K562 (cell line): Measurements from ENCODE around the gene FAM174C. TPM values are rescaled to one million over a fixed set of nuclear protein-coding genes. Genes with fewer than 3 reads are reported as not detected.

ENCODE experiments used
- ATAC-seq: fragments of 200-7000 bp; cut with Tn5 transposase; 3 replicates; pipeline ENCODE4 v1.9.1; 2020; ENCODE audit warnings: moderate library complexity
- BruUV-seq: library from RNA; stranded (reverse); fragments of 400-500 nt; replicated peaks from 2 replicates; lab custom pipeline; 2021; lab: Mats Ljungman, UMichigan
- CTCF ChIA-PET: fragments of 300-600 bp; formaldehyde crosslinking; extraction: SDS; loops from one replicate; lab custom pipeline; 2021; ENCODE audit warnings: low intra/inter-chr PET ratio; lab: Yijun Ruan, JAX
- POLR2A ChIA-PET: fragments of 300-600, 350-650 bp; sonication (Branson Sonifier 250); formaldehyde crosslinking; extraction: SDS; loops from one replicate; lab custom pipeline; 2021; ENCODE audit warnings: antibody characterized with exemption, inconsistent platforms; lab: Yijun Ruan, JAX
- DNase-seq, 4 experiments: peaks; one replicate each; pipeline versions ENCODE4 v3.0.0 to v3.0.0-alpha.2; 2011 to 2018; ENCODE audit warnings: low spot score in 3 of 4, mixed read lengths in 3 of 4; ENCODE audit errors: extremely low read depth in 1 of 4
- FAIRE-seq: peaks from 2 replicates; lab custom pipeline; 2011; peaks lifted over from hg19 to GRCh38; lab: Jason Lieb, UNC
- H2AFZ ChIP-seq: 2 replicates; pipeline ENCODE4 v1.6.0; 2011; ENCODE audit warnings: low read depth, low read length, control low read depth, inconsistent platforms
- H3K27ac ChIP-seq: fragments of 200-600 bp; 3 replicates; pipeline ENCODE4 v1.8.0; 2011; ENCODE audit warnings: low read depth, mild to moderate bottlenecking, control low read depth, inconsistent platforms, low read length, moderate library complexity, mixed read lengths; ENCODE audit errors: extremely low read depth
- H3K27me3 ChIP-seq, 2 experiments: fragments of 300-600 bp in 1 of 2; 2 replicates in 1 of 2; 3 replicates in 1 of 2; pipeline versions ENCODE4 v1.6.0 to v1.8.0; 2011; ENCODE audit warnings: inconsistent platforms in 2 of 2, low read length in 2 of 2, mild to moderate bottlenecking in 1 of 2, mixed read lengths in 1 of 2, moderate library complexity in 1 of 2; ENCODE audit not compliant: control insufficient read depth in 2 of 2, insufficient read depth in 2 of 2
- H3K36me3 ChIP-seq: fragments of 300-600 bp; 3 replicates; pipeline ENCODE4 v1.8.0; 2011; ENCODE audit warnings: mild to moderate bottlenecking, low read length, inconsistent platforms; ENCODE audit not compliant: control insufficient read depth, insufficient read depth
- H3K4me1 ChIP-seq, 2 experiments: fragments of 200-600 bp in 1 of 2; replicated peaks in 1 of 2; 2 replicates in 1 of 2; 3 replicates in 1 of 2; pipeline versions ENCODE4 v1.5.1 to v1.8.0; 2011; ENCODE audit warnings: inconsistent platforms in 2 of 2, low read length in 2 of 2, mild to moderate bottlenecking in 1 of 2, mixed read lengths in 1 of 2, moderate library complexity in 1 of 2; ENCODE audit not compliant: control insufficient read depth in 2 of 2, insufficient read depth in 2 of 2
- H3K4me2 ChIP-seq: 2 replicates; pipeline ENCODE4 v1.6.1; 2011; ENCODE audit warnings: low read length, control low read depth, inconsistent platforms, mixed read lengths; ENCODE audit not compliant: insufficient read depth
- H3K4me3 ChIP-seq: fragments of 200-600 bp; sonication (generic), shearing (Covaris generic); 2 replicates; pipeline ENCODE4 v1.5.1; 2016; ENCODE audit warnings: control low read depth, inconsistent platforms
- H3K79me2 ChIP-seq: fragments of 200-600 bp; 3 replicates; pipeline ENCODE4 v1.8.0; 2011; ENCODE audit warnings: low read length, inconsistent platforms; ENCODE audit not compliant: control insufficient read depth, insufficient read depth
- H3K9ac ChIP-seq, 2 experiments: 2 replicates each; pipeline versions ENCODE4 v1.6.0 to v1.6.1; 2011; ENCODE audit warnings: low read depth in 2 of 2, low read length in 2 of 2, control low read depth in 1 of 2, inconsistent platforms in 1 of 2, mild to moderate bottlenecking in 1 of 2, mixed read lengths in 1 of 2; ENCODE audit not compliant: insufficient read depth in 1 of 2
- H3K9me1 ChIP-seq: one replicate; pipeline ENCODE4 v1.6.0; 2011; ENCODE audit warnings: inconsistent platforms, mild to moderate bottlenecking, low read length, moderate library complexity; ENCODE audit not compliant: control insufficient read depth, insufficient read depth
- H3K9me3 ChIP-seq: replicated peaks from 2 replicates; pipeline ENCODE4 v1.5.1; 2011; ENCODE audit warnings: low read depth, low read length, inconsistent platforms; ENCODE audit not compliant: control insufficient read depth, insufficient read depth
- H4K20me1 ChIP-seq: replicated peaks from 2 replicates; pipeline ENCODE4 v1.6.1; 2011; ENCODE audit warnings: low read length, inconsistent platforms, mixed read lengths; ENCODE audit not compliant: control insufficient read depth, insufficient read depth
- GABPB1 ChIP-seq: sonication (generic); formaldehyde crosslinking; IDR thresholded peaks from 2 replicates; pipeline ENCODE4 v1.8.0; 2022; ENCODE audit warnings: mild to moderate bottlenecking, missing genetic modification reagents
- WGBS: fragments of 100-300 bp; shearing (Covaris generic); methylation state at CpG from one replicate; pipeline ENCODE4 v1.1.6; 2016; ENCODE audit warnings: low coverage, mixed read lengths; ENCODE audit not compliant: insufficient coverage; ENCODE audit errors: missing lambda C conversion rate; 5-methylcytosine and 5-hydroxymethylcytosine counted together
- in situ Hi-C: fragments of 300-500 bp; cut with MboI; formaldehyde crosslinking; loops from 4 replicates; pipeline ENCODE4 v1.15.0; 2018; ENCODE audit warnings: inconsistent platforms, mixed read lengths
- intact Hi-C: fragments of 100-400 bp; cut with micrococcal nuclease; formaldehyde crosslinking; loops from 2 replicates; pipeline ENCODE4 v1.14.2; 2022
- polyA plus RNA-seq, 8 experiments: library from polyadenylated mRNA; depleted of rRNA in 4 of 8; stranded (reverse) in 5 of 8; unstranded in 3 of 8; fragments of >200 nt; fragmentation: Nextera tagmentation in 2 of 8; fragmentation: Illumina TruSeq in 1 of 8; extraction: Ambion mirVana in 2 of 8; extraction: Trizol in 1 of 8; gene quantifications; 2 replicates each; pipeline versions ENCODE4 v1.2.1 to v1.2.3, GENCODE V29; 2011 to 2014; ENCODE audit warnings: inconsistent platforms in 1 of 8, missing spikeins in 1 of 8
- total RNA-seq, 7 experiments: library from RNA; depleted of rRNA in 6 of 7; stranded (reverse); fragments of >200 nt in 6 of 7; fragmentation: Illumina TruSeq in 2 of 7; extraction: Trizol in 2 of 7; gene quantifications; 2 replicates each; pipeline versions ENCODE4 v1.2.1 to v1.2.3, GENCODE V29; 2011 to 2021; ENCODE audit warnings: low replicate concordance in 1 of 7
- TF ChIP-seq, protein P1 (sequence below), 3 experiments: IDR thresholded peaks in 2 of 3; conservative IDR thresholded peaks in 1 of 3; 2 replicates each; pipeline ENCODE4 v1.5.1; 2011 to 2012; ENCODE audit warnings: low read length in 3 of 3, mild to moderate bottlenecking in 3 of 3, control low read depth in 2 of 3, improper control_type of control experiment in 1 of 3, inconsistent platforms in 1 of 3, low read depth in 1 of 3, mixed read lengths in 1 of 3, moderate library complexity in 1 of 3; ENCODE audit not compliant: insufficient read depth in 2 of 3
- TF ChIP-seq, protein P2 (sequence below): sonication (generic); formaldehyde crosslinking; IDR thresholded peaks from 2 replicates; pipeline ENCODE4 v1.8.0; 2022; ENCODE audit warnings: mild to moderate bottlenecking, missing genetic modification reagents
- TF ChIP-seq, protein P3 (sequence below): sonication (generic); formaldehyde crosslinking; IDR thresholded peaks from 2 replicates; pipeline ENCODE4 v1.8.1; 2023; ENCODE audit warnings: mild to moderate bottlenecking, missing genetic modification reagents

The FAM174C gene
- total and polyA plus RNA-seq, 9 of the 15 experiments (the other 6 are each of a cell fraction or from before 2014, with no cell fraction given) = 0.66 to 89.6 (median 20.3) TPM

DNA sequence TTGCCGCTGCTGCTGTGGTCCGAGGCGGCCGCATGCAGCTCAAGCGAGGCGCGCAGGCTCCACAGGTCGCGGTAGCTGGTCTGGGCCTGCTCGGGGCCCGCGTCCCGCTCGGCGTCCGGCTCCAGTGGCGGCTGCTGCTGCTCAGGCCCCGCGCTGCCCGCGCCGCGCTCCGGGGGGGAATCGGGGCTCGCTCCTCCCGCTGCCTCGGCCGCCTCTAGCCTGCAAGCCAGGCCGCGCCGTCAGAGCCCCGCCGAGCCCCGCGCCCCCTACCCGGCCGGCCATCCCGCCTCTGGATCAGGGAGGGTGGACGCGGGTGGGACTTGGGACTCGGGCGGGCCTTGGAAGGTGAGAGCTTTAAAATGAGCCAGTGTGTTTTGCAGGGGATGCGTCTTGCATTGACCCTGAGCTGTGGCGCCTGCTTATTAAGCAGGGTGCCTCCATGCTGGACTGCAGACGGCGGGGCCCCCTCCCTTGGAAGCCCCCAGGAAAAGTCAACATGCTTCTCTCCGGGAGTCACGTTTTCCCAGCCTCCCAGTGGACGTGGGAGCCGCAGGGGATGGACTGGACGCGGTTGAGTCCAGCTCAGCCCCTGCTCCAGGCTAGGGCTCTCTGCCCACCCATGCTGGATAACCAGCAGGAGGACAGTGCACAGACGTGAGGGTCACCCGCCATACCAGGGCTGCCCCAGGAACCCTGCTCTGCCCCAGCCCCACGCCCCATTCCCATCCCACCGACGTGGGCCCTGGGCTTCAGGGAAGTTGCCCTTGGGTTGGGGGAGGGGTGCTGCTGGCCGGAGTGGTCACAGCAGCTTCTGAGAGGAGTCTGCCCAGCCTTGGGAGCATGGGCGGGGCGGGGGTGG is 45.2 kb upstream of the FAM174C start:
- H3K9me1 ChIP-seq = no peaks in the 10 kb centered on the region
- CTCF ChIA-PET = no interaction called here
- H3K36me3 ChIP-seq = peaks cover 59% of the 10 kb centered on the region; the same call in 1 of the 3 replicates
- no peak overlapping the region for H2AFZ ChIP-seq
- peaks cover 0 to 64% of the 10 kb centered on the region in 2 experiments; a peak in 3 of 5 replicates for H3K4me1 ChIP-seq
- no peak overlapping the region for H3K4me3 ChIP-seq
- no peaks in the 10 kb centered on the region for H3K79me2 ChIP-seq
- ATAC-seq = no peak
- no peak for FAIRE-seq
- no peak overlapping the region for H3K4me2 ChIP-seq
- no peaks in the 10 kb centered on the region for H3K27me3 ChIP-seq
- in situ Hi-C loops (loop anchor here (25.0 kb wide), 1 partner anchor 468 kb away; the partner anchor contains the start of gene MISP), intact Hi-C loops (no loop called here)
- POLR2A ChIA-PET = no interaction called here
- no peak overlapping the region for H3K27ac ChIP-seq
- no peak for DNase-seq
- no peak overlapping the region for H3K9ac ChIP-seq
- no peaks in the 10 kb centered on the region; the same call in 1 of the 2 replicates for H3K9me3 ChIP-seq
- BruUV-seq = no TSS peak
- TF ChIP-seq GABPB1 (CRISPR knock-in tag) = no peak
- TF ChIP-seq, protein P1, sequence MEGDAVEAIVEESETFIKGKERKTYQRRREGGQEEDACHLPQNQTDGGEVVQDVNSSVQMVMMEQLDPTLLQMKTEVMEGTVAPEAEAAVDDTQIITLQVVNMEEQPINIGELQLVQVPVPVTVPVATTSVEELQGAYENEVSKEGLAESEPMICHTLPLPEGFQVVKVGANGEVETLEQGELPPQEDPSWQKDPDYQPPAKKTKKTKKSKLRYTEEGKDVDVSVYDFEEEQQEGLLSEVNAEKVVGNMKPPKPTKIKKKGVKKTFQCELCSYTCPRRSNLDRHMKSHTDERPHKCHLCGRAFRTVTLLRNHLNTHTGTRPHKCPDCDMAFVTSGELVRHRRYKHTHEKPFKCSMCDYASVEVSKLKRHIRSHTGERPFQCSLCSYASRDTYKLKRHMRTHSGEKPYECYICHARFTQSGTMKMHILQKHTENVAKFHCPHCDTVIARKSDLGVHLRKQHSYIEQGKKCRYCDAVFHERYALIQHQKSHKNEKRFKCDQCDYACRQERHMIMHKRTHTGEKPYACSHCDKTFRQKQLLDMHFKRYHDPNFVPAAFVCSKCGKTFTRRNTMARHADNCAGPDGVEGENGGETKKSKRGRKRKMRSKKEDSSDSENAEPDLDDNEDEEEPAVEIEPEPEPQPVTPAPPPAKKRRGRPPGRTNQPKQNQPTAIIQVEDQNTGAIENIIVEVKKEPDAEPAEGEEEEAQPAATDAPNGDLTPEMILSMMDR (IDR thresholded peaks at IDR 0.05 in 2 of 3, conservative IDR thresholded peaks at IDR 0.05 in 1 of 3; ENCODE audit: insufficient read depth in 2 of 3, low read depth in 1 of 3, low read length in 3 of 3) = no peak
- TF ChIP-seq, protein P2, sequence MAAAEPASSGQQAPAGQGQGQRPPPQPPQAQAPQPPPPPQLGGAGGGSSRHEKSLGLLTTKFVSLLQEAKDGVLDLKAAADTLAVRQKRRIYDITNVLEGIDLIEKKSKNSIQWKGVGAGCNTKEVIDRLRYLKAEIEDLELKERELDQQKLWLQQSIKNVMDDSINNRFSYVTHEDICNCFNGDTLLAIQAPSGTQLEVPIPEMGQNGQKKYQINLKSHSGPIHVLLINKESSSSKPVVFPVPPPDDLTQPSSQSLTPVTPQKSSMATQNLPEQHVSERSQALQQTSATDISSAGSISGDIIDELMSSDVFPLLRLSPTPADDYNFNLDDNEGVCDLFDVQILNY (CRISPR knock-in tag) = no peak
- TF ChIP-seq, protein P3, sequence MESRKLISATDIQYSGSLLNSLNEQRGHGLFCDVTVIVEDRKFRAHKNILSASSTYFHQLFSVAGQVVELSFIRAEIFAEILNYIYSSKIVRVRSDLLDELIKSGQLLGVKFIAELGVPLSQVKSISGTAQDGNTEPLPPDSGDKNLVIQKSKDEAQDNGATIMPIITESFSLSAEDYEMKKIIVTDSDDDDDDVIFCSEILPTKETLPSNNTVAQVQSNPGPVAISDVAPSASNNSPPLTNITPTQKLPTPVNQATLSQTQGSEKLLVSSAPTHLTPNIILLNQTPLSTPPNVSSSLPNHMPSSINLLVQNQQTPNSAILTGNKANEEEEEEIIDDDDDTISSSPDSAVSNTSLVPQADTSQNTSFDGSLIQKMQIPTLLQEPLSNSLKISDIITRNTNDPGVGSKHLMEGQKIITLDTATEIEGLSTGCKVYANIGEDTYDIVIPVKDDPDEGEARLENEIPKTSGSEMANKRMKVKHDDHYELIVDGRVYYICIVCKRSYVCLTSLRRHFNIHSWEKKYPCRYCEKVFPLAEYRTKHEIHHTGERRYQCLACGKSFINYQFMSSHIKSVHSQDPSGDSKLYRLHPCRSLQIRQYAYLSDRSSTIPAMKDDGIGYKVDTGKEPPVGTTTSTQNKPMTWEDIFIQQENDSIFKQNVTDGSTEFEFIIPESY = 0 out of 2 replicates have a peak, but pooled peaks have one; percentile 25
- TF ChIP-seq, all 486 proteins: peak for 1
- 99% methylated on average over 15 of the region's 61 CpGs for WGBS
- no peaks in the 10 kb centered on the region for H4K20me1 ChIP-seq
